OCI-LY3 (cell line): ENCODE measurements around the gene RPEL1.
"Not testable (repeated sequence)": the region's sequence is repeated elsewhere in the genome, so short reads cannot be mapped to it uniquely, and the experiment has no call there.

Experiments
- H2AFZ ChIP-seq: fragments of 200-600, 300-600 bp; shearing (Covaris generic); 2 replicates; pipeline ENCODE4 v1.6.0; 2014; ENCODE audit warnings: antibody characterized with exemption, low read depth, low read length
- H3K27ac ChIP-seq: fragments of 200-600, 300-600 bp; sonication (generic); 2 replicates; pipeline ENCODE4 v1.5.1; 2014; ENCODE audit warnings: mild to moderate bottlenecking, low read length, moderate library complexity, mixed read lengths
- H3K27me3 ChIP-seq: fragments of 200-600, 300-600 bp; sonication (generic); 2 replicates; pipeline ENCODE4 v1.6.1; 2014; ENCODE audit warnings: low read depth, low read length, mixed read lengths
- H3K36me3 ChIP-seq: fragments of 200-600, 300-600 bp; sonication (generic); replicated peaks from 2 replicates; pipeline ENCODE3; 2014; ENCODE audit warnings: low read depth, low read length, mixed read lengths
- H3K4me1 ChIP-seq: fragments of 300-600, 200-600 bp; sonication (generic); 2 replicates; pipeline ENCODE4 v1.6.1; 2014; ENCODE audit warnings: low read length, mixed read lengths
- H3K4me2 ChIP-seq: fragments of 200-600, 300-600 bp; sonication (generic); 2 replicates; pipeline ENCODE4 v1.6.1; 2014; ENCODE audit warnings: low read length, mixed read lengths
- H3K4me3 ChIP-seq: fragments of 300-600, 200-600 bp; sonication (generic); 2 replicates; pipeline ENCODE4 v1.5.1; 2014; ENCODE audit warnings: antibody characterized with exemption, mild to moderate bottlenecking, low read length, moderate library complexity
- H3K79me2 ChIP-seq: fragments of 300-600, 200-600 bp; shearing (Covaris generic); 2 replicates; pipeline ENCODE4 v1.6.1; 2014; ENCODE audit warnings: mild to moderate bottlenecking, low read length, mixed read lengths
- H3K9ac ChIP-seq: fragments of 300-600, 200-600 bp; shearing (Covaris generic); 2 replicates; pipeline ENCODE4 v1.6.0; 2014; ENCODE audit warnings: mild to moderate bottlenecking, low read length, moderate library complexity
- H3K9me3 ChIP-seq: fragments of 200-600, 300-600 bp; shearing (Covaris generic); 2 replicates; pipeline ENCODE4 v1.6.1; 2014; ENCODE audit warnings: low read length, mixed read lengths; ENCODE audit not compliant: insufficient read depth
- H4K20me1 ChIP-seq: fragments of 200-600, 300-600 bp; sonication (generic); 2 replicates; pipeline ENCODE4 v1.6.1; 2016; ENCODE audit warnings: low read length, mixed read lengths; ENCODE audit not compliant: insufficient read depth
- CTCF ChIP-seq: fragments of 200-600, 300-600 bp; sonication (generic); IDR thresholded peaks from 2 replicates; pipeline ENCODE4 v1.5.1; 2014; ENCODE audit warnings: antibody characterized with exemption, low read length, low read depth
- EZH2phosphoT487 ChIP-seq: fragments of 200-600 bp; shearing (Covaris generic); IDR thresholded peaks from 2 replicates; pipeline ENCODE4 v1.6.1; 2018; ENCODE audit warnings: antibody characterized with exemption, mixed run types, low read depth

RPEL1 gene

GRCh38 chr10:103245587-103245986, at the start of gene RPEL1:
Gene RPEL1, plus strand, starts transcription at chr10:103245887. Its CDS starts 110 bp downstream, at chr10:103245997.
- H3K79me2 ChIP-seq, H3K4me3 ChIP-seq, H4K20me1 ChIP-seq, H3K36me3 ChIP-seq, H3K9ac ChIP-seq, H2AFZ ChIP-seq, H3K27me3 ChIP-seq, H3K4me1 ChIP-seq, H3K27ac ChIP-seq, H3K9me3 ChIP-seq: not testable (repeated sequence)
- peak within 1 kb of the TSS; percentile 41 for H3K4me2 ChIP-seq

- peaks cover 10% of the 10 kb centered on the region for H3K27me3 ChIP-seq
- no peak overlapping the region for H3K9ac ChIP-seq
- no peak for TF ChIP-seq CTCF
- no peak for TF ChIP-seq EZH2phosphoT487
- no peak overlapping the region for H2AFZ ChIP-seq
- H4K20me1 ChIP-seq = no peaks in the 10 kb centered on the region
- no peaks in the 10 kb centered on the region for H3K36me3 ChIP-seq
- peaks cover 16% of the 10 kb centered on the region for H3K4me1 ChIP-seq
- no peak overlapping the region for H3K4me2 ChIP-seq
- H3K4me3 ChIP-seq = no peak overlapping the region
- no peaks in the 10 kb centered on the region for H3K9me3 ChIP-seq
- peaks cover 9% of the 10 kb centered on the region for H3K79me2 ChIP-seq
- no peak overlapping the region for H3K27ac ChIP-seq
Observed at GRCh38 chr10:103196516-103196915, 49.2 kb upstream of the RPEL1 start.

GRCh38 chr10:103197174-103197573, 48.5 kb upstream of the RPEL1 start:
- no peak overlapping the region for H2AFZ ChIP-seq
- H3K79me2 ChIP-seq = peaks cover 3% of the 10 kb centered on the region
- peaks cover 12% of the 10 kb centered on the region for H3K4me1 ChIP-seq
- H3K36me3 ChIP-seq = no peaks in the 10 kb centered on the region
- H3K9ac ChIP-seq = no peak overlapping the region
- no peak overlapping the region for H3K27ac ChIP-seq
- TF ChIP-seq EZH2phosphoT487 = no peak
- TF ChIP-seq CTCF = no peak
- H3K9me3 ChIP-seq = no peaks in the 10 kb centered on the region
- no peaks in the 10 kb centered on the region for H4K20me1 ChIP-seq
- no peak overlapping the region for H3K4me3 ChIP-seq
- no peak overlapping the region for H3K4me2 ChIP-seq
- peaks cover 10% of the 10 kb centered on the region for H3K27me3 ChIP-seq

- Histone ChIP-seq H4K20me1 (no peaks in the 10 kb centered on the region), H3K79me2 (no peaks in the 10 kb centered on the region), H3K27ac (no peak overlapping the region), H3K9me3 (no peaks in the 10 kb centered on the region), H2AFZ (no peak overlapping the region), H3K27me3 (peaks cover 10% of the 10 kb centered on the region), H3K9ac (no peak overlapping the region), H3K4me1 (peaks cover 12% of the 10 kb centered on the region), H3K4me2 (no peak overlapping the region), H3K36me3 (no peaks in the 10 kb centered on the region), H3K4me3 (no peak overlapping the region)
- no peak for TF ChIP-seq CTCF
- TF ChIP-seq EZH2phosphoT487 = no peak
Observed at GRCh38 chr10:103197903-103198302, 47.8 kb upstream of the RPEL1 start.

- no peak overlapping the region for H2AFZ ChIP-seq
- no peaks in the 10 kb centered on the region for H4K20me1 ChIP-seq
- H3K9me3 ChIP-seq = no peaks in the 10 kb centered on the region
- H3K36me3 ChIP-seq = no peaks in the 10 kb centered on the region
- TF ChIP-seq EZH2phosphoT487 (no peak), CTCF (no peak)
- H3K79me2 ChIP-seq = no peaks in the 10 kb centered on the region
- no peak overlapping the region for H3K4me2 ChIP-seq
- H3K9ac ChIP-seq = no peak overlapping the region
- H3K4me1 ChIP-seq = peaks cover 8% of the 10 kb centered on the region
- H3K27ac ChIP-seq = no peak overlapping the region
- H3K4me3 ChIP-seq = no peak overlapping the region
- peaks cover 10% of the 10 kb centered on the region for H3K27me3 ChIP-seq
Observed at GRCh38 chr10:103198648-103199047, 47.0 kb upstream of the RPEL1 start.
